ENCODE data around the gene CNTNAP2.
"Not testable (repeated sequence)": the region's sequence is repeated elsewhere in the genome, so short reads cannot be mapped to it uniquely, and the experiment has no call there.

Gene CNTNAP2

GRCh38 chr7:148442933-148443332 is 2326.3 kb downstream of the CNTNAP2 start:
- Histone ChIP-seq H3K9ac (ENCODE audit: insufficient read length) (no peak overlapping the region), H3K27ac (no peak overlapping the region), H3K4me3 (no peak overlapping the region), H3K36me3 (ENCODE audit: insufficient read depth, low read length) (no peaks in the 10 kb centered on the region), H3K9me3 (ENCODE audit: low read depth, low read length) (no peaks in the 10 kb centered on the region)
- TF ChIP-seq EZH2 (IDR thresholded peaks at IDR 0.05) (no peak), FOXP2 (optimal IDR thresholded peaks at IDR 0.05; ENCODE audit: control extremely low read depth, extremely low read length, insufficient read depth) (no peak), POLR2AphosphoS5 (IDR thresholded peaks at IDR 0.05; ENCODE audit: borderline replicate concordance, low read depth, low read length) (no peak)
- no peak for DNase-seq (ENCODE audit: low read depth, low spot score)

- Histone ChIP-seq H3K27ac (no peak overlapping the region), H3K36me3 (ENCODE audit: insufficient read depth, low read length) (no peaks in the 10 kb centered on the region), H3K4me3 (no peak overlapping the region), H3K9ac (ENCODE audit: insufficient read length) (no peak overlapping the region), H3K9me3 (ENCODE audit: low read depth, low read length) (no peaks in the 10 kb centered on the region)
- DNase-seq (ENCODE audit: low read depth, low spot score) = no peak
- TF ChIP-seq POLR2AphosphoS5 (IDR thresholded peaks at IDR 0.05; ENCODE audit: borderline replicate concordance, low read depth, low read length) = no peak
- no peak for TF ChIP-seq FOXP2 (optimal IDR thresholded peaks at IDR 0.05; ENCODE audit: control extremely low read depth, extremely low read length, insufficient read depth)
- no peak for TF ChIP-seq EZH2 (IDR thresholded peaks at IDR 0.05)
Observed at GRCh38 chr7:148445260-148446044, 2328.9 kb downstream of the CNTNAP2 start.

DNA sequence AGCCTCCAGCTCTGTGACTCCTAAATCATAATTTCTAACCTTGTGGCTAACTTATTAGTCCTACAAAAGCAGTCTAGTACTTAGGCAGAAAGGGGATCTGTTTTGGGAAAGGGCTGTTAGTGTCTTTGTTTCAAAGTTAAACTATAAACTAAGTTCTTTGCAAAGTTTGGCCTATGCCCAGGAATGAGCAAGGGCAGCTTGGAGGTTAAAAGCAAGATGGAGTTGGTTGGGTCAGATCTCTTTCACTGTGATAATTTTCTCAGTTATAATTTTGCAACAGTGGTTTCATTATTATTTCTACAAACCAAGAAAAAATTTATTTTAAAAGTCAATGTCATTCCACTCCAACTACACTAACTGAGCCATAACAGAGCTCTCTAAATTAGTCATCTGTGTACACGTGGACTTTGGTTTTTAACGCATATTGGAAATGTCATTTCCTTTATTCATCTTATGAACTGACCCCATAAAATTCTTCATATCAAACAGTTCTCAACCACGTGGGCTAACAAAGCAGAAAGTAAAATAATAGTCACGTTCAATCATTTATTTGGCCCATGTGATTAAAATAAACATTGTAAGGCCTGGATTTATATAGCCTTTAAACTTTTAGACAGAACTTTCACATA is 2330.7 kb downstream of the CNTNAP2 start:
- H3K9me3 ChIP-seq (ENCODE audit: low read depth, low read length) = no peaks in the 10 kb centered on the region
- H3K27ac ChIP-seq = no peak overlapping the region
- H3K4me3 ChIP-seq = no peak overlapping the region
- TF ChIP-seq FOXP2 (optimal IDR thresholded peaks at IDR 0.05; ENCODE audit: control extremely low read depth, extremely low read length, insufficient read depth) (no peak), POLR2AphosphoS5 (IDR thresholded peaks at IDR 0.05; ENCODE audit: borderline replicate concordance, low read depth, low read length) (no peak), EZH2 (IDR thresholded peaks at IDR 0.05) (no peak)
- DNase-seq (ENCODE audit: low read depth, low spot score) = no peak
- H3K36me3 ChIP-seq (ENCODE audit: insufficient read depth, low read length) = no peaks in the 10 kb centered on the region
- H3K9ac ChIP-seq (ENCODE audit: insufficient read length) = no peak overlapping the region

- H3K9ac ChIP-seq (ENCODE audit: insufficient read length); H3K27ac ChIP-seq; H3K36me3 ChIP-seq (ENCODE audit: insufficient read depth, low read length); DNase-seq (ENCODE audit: low read depth, low spot score); H3K9me3 ChIP-seq (ENCODE audit: low read depth, low read length); H3K4me3 ChIP-seq: not testable (repeated sequence)
Observed at GRCh38 chr7:148451526-148451925, 2334.9 kb downstream of the CNTNAP2 start.

GRCh38 chr7:148456351-148456750 is 2339.8 kb downstream of the CNTNAP2 start:
- Histone ChIP-seq H3K9ac (ENCODE audit: insufficient read length) (no peak overlapping the region), H3K4me3 (no peak overlapping the region), H3K36me3 (ENCODE audit: insufficient read depth, low read length) (no peaks in the 10 kb centered on the region), H3K9me3 (ENCODE audit: low read depth, low read length) (no peaks in the 10 kb centered on the region), H3K27ac (no peak overlapping the region)
- TF ChIP-seq POLR2AphosphoS5 (IDR thresholded peaks at IDR 0.05; ENCODE audit: borderline replicate concordance, low read depth, low read length) (no peak), EZH2 (IDR thresholded peaks at IDR 0.05) (no peak), FOXP2 (optimal IDR thresholded peaks at IDR 0.05; ENCODE audit: control extremely low read depth, extremely low read length, insufficient read depth) (no peak)
- DNase-seq (ENCODE audit: low read depth, low spot score) = no peak

DNA sequence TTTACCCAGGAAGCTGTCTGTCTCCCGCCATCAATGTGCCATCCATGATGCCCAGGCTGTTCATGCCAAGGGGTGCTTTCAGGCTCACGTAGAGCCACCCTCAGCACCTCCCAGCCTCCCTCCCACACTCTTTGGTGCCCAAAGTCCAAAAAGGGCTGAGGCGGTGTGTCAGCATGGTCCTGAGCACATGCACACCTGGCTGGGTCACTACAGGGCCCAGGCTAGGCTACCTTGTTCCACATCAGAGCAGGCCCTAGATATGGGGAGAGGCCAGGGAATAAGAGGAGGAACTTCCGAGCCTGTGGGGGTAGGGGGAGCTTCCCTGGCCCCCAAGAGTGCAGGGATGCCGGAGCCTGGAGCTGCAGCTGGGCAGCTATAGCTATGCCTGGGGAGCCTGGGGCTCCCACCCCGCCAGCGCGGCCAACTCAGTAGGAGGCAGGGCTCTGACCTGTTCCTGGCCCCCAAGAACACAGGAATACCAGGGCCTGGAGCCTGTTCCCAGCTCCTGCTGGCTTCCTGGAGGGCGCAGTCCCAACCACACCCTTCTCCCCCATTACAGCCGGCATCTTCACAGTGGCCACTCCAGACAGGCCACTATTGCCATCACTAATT is 2340.8 kb downstream of the CNTNAP2 start:
- Histone ChIP-seq H3K9ac (ENCODE audit: insufficient read length) (no peak overlapping the region), H3K9me3 (ENCODE audit: low read depth, low read length) (no peaks in the 10 kb centered on the region)
- no peak for TF ChIP-seq FOXP2 (optimal IDR thresholded peaks at IDR 0.05; ENCODE audit: control extremely low read depth, extremely low read length, insufficient read depth)
- TF ChIP-seq EZH2 (IDR thresholded peaks at IDR 0.05) = no peak
- no peak for TF ChIP-seq POLR2AphosphoS5 (IDR thresholded peaks at IDR 0.05; ENCODE audit: borderline replicate concordance, low read depth, low read length)

DNA sequence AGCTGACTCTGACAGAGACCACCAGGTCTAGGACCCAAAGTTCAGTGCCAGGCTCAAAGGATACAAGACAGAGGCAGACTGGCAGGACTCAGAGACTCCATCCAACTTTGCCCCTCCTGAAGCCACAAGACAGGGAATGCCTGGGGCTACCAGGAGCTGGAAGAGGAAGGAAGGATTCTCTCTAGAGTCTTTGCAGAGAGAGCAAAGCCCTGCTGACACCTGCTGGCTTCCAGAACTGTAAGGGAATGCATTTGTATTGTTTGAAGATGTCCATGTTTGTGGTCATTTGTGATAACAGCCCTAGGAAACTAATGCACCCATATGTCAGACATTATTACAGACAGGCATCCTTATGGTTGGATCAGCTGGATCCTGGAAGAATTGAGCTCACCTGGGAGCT is 2341.7 kb downstream of the CNTNAP2 start:
- Histone ChIP-seq H3K9ac (ENCODE audit: insufficient read length) (no peak overlapping the region), H3K27ac (no peak overlapping the region), H3K4me3 (no peak overlapping the region), H3K9me3 (ENCODE audit: low read depth, low read length) (no peaks in the 10 kb centered on the region), H3K36me3 (ENCODE audit: insufficient read depth, low read length) (no peaks in the 10 kb centered on the region)
- DNase-seq (ENCODE audit: low read depth, low spot score) = no peak
- TF ChIP-seq POLR2AphosphoS5 (IDR thresholded peaks at IDR 0.05; ENCODE audit: borderline replicate concordance, low read depth, low read length) (no peak), EZH2 (IDR thresholded peaks at IDR 0.05) (no peak), FOXP2 (optimal IDR thresholded peaks at IDR 0.05; ENCODE audit: control extremely low read depth, extremely low read length, insufficient read depth) (no peak)

More for the DNA sequence above, 2340.8 kb downstream of the CNTNAP2 start:
- Histone ChIP-seq H3K4me3 (no peak overlapping the region), H3K36me3 (ENCODE audit: insufficient read depth, low read length) (no peaks in the 10 kb centered on the region), H3K27ac (no peak overlapping the region)
- DNase-seq (ENCODE audit: low read depth, low spot score) = no peak

DNA sequence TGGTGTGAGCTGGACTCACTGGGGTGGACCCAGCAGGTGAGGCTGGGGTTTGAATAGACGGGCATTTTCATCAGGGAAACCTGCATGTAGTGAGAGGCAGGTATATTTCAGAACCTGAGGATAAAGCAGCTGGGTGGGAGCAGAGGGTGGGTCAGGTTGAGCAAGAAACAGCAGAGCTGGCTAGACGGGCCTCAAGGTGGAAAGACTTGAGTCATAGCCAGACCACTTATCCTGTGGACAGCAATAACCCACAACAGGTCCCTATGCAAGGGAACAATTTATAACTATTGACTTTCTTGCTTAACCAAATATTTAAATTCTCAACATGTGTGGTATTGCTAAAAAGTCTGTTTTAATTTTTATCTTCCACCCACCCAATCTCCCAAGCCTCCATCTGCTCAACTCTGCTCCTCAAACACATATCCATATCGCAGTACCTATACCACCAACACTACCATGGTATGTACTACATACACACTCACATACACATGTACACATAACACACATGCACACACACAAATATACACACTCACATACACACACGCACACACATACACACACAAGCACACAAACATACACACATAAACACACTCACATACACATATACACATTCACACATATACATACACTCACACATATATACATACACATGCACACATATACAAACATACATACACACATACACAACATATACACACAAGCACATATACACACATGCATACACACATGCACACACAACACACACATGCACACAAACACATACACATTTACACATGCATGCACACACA is 2345.0 kb downstream of the CNTNAP2 start:
- no peak for TF ChIP-seq POLR2AphosphoS5 (IDR thresholded peaks at IDR 0.05; ENCODE audit: borderline replicate concordance, low read depth, low read length)
- TF ChIP-seq FOXP2 (optimal IDR thresholded peaks at IDR 0.05; ENCODE audit: control extremely low read depth, extremely low read length, insufficient read depth) = no peak
- TF ChIP-seq EZH2 (IDR thresholded peaks at IDR 0.05) = no peak
- no peak overlapping the region for H3K27ac ChIP-seq
- H3K4me3 ChIP-seq = no peak overlapping the region
- no peak for DNase-seq (ENCODE audit: low read depth, low spot score)
- H3K36me3 ChIP-seq (ENCODE audit: insufficient read depth, low read length) = no peaks in the 10 kb centered on the region
- no peak overlapping the region for H3K9ac ChIP-seq (ENCODE audit: insufficient read length)
- no peaks in the 10 kb centered on the region for H3K9me3 ChIP-seq (ENCODE audit: low read depth, low read length)

DNA sequence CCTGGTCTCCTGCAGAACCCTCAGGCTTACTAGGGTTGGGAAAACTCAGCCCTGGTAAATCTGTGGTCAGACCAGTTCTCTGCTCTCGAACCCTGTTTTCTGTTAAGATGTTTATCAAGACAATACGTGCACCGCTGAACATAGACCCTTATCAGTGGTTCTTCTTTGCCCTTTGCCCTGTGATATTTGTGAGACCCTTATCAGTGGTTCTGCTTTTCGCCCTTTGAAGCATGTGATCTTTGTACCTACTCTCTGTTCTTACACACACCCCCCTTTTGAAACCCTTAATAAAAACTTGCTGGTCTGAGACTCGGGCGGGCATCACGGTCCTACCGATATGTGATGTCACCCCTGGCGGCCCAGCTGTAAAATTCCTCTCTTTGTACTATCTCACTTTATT is 2346.2 kb downstream of the CNTNAP2 start:
- not testable (repeated sequence) for H3K27ac ChIP-seq; H3K9ac ChIP-seq (ENCODE audit: insufficient read length); H3K9me3 ChIP-seq (ENCODE audit: low read depth, low read length); H3K4me3 ChIP-seq; H3K36me3 ChIP-seq (ENCODE audit: insufficient read depth, low read length); DNase-seq (ENCODE audit: low read depth, low spot score)
